Skeletal muscle tissue (tissue), 4 donors: ENCODE results near the gene ZNF624. TPM values are rescaled to one million over a fixed set of nuclear protein-coding genes. Genes with fewer than 3 reads are reported as not detected.
"Not testable (repeated sequence)": the region's sequence is repeated elsewhere in the genome, so short reads cannot be mapped to it uniquely, and the experiment has no call there.

ENCODE experiments used
- H3K27ac ChIP-seq: one replicate; pipeline ENCODE4 v1.7.0; 2013; ENCODE audit warnings: mild to moderate bottlenecking, low read depth, low read length, inconsistent platforms
- H3K27me3 ChIP-seq, 3 donors: one replicate each; pipeline ENCODE4 v1.7.0; 2013; ENCODE audit warnings: low read length in 3 of 3; ENCODE audit not compliant: control insufficient read depth in 3 of 3, insufficient read depth in 3 of 3
- H3K36me3 ChIP-seq, 3 donors: one replicate each; pipeline ENCODE4 v1.7.0; 2013; ENCODE audit warnings: low read length in 3 of 3; ENCODE audit not compliant: control insufficient read depth in 3 of 3, insufficient read depth in 3 of 3
- H3K4me1 ChIP-seq, 3 donors: one replicate each; pipeline ENCODE4 v1.7.0; 2013; ENCODE audit warnings: low read length in 3 of 3, mild to moderate bottlenecking in 3 of 3; ENCODE audit not compliant: control insufficient read depth in 3 of 3, insufficient read depth in 3 of 3
- H3K4me3 ChIP-seq, 3 donors: one replicate each; pipeline ENCODE4 v1.7.0; 2013; ENCODE audit warnings: low read length in 3 of 3
- H3K9ac ChIP-seq, 3 donors: one replicate each; pipeline ENCODE4 v1.7.0; 2013; ENCODE audit warnings: low read length in 3 of 3, mild to moderate bottlenecking in 3 of 3, moderate library complexity in 2 of 3, low read depth in 1 of 3
- H3K9me3 ChIP-seq, 3 donors: one replicate each; pipeline ENCODE4 v1.7.0; 2013; ENCODE audit warnings: low read length in 3 of 3; ENCODE audit not compliant: control insufficient read depth in 3 of 3
- total RNA-seq: library from RNA; depleted of rRNA; stranded (reverse); fragments of >200 nt; gene quantifications from one replicate; pipeline ENCODE4 v1.2.3, GENCODE V29; 2014
- donor health status: Osteomylitis.

Gene ZNF624
- 5.2 TPM for total RNA-seq

DNA sequence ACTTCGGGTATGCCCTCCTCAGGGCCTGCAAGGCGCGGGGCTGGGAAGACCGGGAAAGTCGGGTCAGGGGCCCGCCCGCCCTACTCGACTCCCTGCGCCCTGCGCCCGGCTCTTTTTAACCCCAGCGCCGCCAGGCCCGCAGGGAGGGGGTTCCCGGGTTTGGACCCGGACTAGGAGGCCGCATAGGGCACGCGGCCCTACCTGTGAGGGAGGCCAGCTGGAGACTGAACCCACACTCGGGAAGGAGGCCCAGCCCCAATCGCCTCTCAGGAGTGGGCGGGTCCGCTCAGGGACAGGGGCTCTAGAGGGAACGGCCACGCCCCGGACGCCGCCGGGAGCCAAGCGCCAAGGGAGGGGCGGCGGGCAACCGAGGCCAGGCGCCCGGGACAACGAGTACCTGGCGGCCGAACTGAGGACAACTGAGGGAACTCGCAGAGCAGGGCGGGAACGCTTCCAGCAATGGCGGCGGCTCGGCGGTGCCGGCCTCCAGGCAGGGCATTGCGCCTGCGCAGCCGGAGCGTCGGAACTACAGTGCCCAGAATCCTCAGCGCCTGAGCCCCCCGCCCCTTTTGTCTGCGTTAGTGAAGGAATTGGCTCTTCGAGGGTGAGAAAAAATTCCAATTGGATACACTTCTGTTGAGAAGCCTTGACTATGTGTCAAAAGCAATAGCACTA is at the start of gene ZNF624:
Gene ZNF624 (minus strand): TSS at position 484 of the 675 bp plus-strand sequence.
- Histone ChIP-seq H3K9me3 (no peaks in the 10 kb centered on the region), H3K4me1 (peaks cover 5 to 11% (median 7%) of the 10 kb centered on the region in 3 donors), H3K4me3 (peak within 1 kb of the TSS; percentile 77 to 87 (median 85)), H3K27me3 (no peaks in the 10 kb centered on the region), H3K27ac (peak within 1 kb of the TSS; percentile 86), H3K36me3 (no peaks in the 10 kb centered on the region), H3K9ac (peak within 1 kb of the TSS; percentile 75 to 90 (median 85))

DNA sequence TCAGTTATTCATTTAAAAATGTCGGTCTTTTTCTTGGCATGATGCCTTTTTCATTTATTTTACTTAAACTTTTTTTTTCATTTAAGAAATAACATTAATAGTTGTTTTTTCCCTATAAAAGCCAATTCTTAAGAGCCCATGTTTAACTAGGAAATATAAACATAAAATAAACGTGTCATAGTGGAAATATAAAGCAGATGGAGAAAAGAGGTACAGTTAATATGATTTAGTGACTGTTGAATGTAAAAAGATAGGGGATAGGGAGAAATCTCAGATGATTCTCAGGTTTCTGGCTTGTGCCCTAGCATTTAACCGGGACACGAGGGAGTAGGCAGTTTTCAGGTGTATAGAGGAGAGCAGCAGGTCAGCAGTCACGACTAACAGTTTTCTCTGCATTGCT is 44.0 kb upstream of the ZNF624 start:
- not testable (repeated sequence) for H3K9ac ChIP-seq, H3K4me1 ChIP-seq, H3K36me3 ChIP-seq, H3K9me3 ChIP-seq, H3K27ac ChIP-seq, H3K4me3 ChIP-seq, H3K27me3 ChIP-seq

DNA sequence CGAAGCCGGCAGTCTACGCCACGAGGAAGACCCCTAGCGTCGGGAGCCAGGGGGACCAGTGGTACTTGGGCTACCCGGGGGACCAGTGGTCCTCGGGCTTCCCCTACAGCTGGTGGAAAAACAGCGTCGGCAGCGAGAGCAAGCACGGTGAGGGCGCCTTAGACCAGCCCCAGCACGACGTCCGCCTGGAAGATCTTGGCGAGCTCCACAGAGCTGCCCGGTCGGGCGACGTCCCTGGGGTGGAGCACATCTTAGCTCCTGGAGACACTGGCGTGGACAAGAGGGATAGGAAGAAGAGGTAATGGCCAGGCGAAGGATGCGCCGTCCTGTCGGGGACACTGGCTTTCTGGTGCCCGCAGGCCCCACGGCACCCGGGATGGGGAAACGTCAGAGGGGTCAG is 36.8 kb upstream of the ZNF624 start:
- H3K36me3 ChIP-seq, H3K27me3 ChIP-seq, H3K9ac ChIP-seq, H3K9me3 ChIP-seq, H3K27ac ChIP-seq, H3K4me3 ChIP-seq, H3K4me1 ChIP-seq: not testable (repeated sequence)

DNA sequence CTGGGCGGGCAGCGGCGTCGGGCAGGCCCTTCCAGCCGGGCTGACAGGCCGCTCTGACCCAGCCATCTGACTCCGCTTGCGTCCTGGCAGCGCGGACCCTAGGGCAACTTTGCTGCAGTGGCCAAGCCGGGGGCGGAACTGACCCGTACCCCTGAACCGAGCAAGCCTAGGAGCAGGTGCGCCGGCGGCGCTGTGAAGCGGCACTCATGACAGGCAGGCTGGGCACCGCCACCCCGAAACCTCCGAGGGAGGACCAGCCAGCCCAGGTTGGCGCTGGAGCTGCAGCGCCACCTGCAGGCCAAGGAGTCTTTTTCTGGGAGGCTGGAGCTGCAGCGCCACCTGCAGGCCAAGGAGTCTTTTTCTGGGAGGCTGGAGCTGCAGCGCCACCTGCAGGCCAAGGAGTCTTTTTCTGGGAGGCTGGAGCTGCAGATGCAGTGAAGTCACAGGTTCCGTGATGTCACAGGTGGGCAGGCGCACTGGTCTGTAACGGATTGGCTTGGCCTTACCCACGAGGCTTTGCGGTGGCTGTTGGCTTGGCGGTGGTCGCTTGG is 36.2 kb upstream of the ZNF624 start, which contains the start of gene CCDC144A:
Gene CCDC144A (plus strand): TSS at position 511 of the 551 bp plus-strand sequence. CDS start 160 bp downstream, outside the sequence.
- not testable (repeated sequence) for H3K9ac ChIP-seq, H3K4me1 ChIP-seq, H3K4me3 ChIP-seq, H3K27me3 ChIP-seq, H3K9me3 ChIP-seq, H3K36me3 ChIP-seq, H3K27ac ChIP-seq

DNA sequence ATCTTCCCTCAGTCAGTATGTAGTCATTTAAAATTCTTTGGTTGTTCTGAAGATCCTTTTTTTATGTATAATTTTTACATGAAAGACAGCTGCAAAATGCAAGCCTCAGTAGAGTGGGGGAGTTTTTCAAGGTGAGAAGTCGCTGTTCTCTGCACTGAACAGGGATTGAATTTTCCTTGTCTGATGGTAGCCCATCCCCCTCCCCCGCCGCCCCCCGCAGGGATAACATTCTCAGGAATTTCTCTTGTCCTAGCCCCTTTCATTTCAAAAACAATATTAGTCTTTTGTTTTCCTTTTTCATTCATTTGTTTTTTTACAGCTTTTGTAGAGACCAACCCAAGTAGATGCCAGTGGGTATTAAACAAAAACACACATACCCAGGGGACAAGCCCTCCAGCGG is 33.5 kb upstream of the ZNF624 start:
- H3K27me3 ChIP-seq, H3K4me3 ChIP-seq: not testable (repeated sequence)

DNA sequence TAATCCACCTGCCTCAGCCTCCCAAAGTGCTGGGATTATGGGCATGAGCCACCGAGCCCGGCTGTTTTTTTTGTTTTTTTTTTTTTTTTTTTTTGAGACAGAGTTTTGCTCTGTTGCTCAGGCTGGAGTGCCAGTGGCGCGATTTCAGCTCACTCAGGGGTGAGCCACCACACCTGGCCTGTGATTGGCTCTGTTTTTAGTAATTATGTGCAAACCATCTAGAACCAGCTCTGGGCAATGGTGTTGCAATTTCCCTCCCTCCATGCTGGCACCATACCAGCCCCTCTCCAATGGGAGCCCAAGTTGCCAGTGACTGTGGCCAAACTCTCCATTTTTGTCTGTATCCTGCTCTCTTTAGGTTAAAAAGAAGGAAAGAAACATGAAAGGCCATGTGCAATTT is 32.4 kb upstream of the ZNF624 start:
- H3K9ac ChIP-seq, H3K4me1 ChIP-seq, H3K27me3 ChIP-seq, H3K9me3 ChIP-seq, H3K36me3 ChIP-seq, H3K27ac ChIP-seq, H3K4me3 ChIP-seq: not testable (repeated sequence)

More for the DNA sequence above, 33.5 kb upstream of the ZNF624 start:
- H3K9me3 ChIP-seq, H3K36me3 ChIP-seq, H3K9ac ChIP-seq, H3K4me1 ChIP-seq, H3K27ac ChIP-seq: not testable (repeated sequence)

DNA sequence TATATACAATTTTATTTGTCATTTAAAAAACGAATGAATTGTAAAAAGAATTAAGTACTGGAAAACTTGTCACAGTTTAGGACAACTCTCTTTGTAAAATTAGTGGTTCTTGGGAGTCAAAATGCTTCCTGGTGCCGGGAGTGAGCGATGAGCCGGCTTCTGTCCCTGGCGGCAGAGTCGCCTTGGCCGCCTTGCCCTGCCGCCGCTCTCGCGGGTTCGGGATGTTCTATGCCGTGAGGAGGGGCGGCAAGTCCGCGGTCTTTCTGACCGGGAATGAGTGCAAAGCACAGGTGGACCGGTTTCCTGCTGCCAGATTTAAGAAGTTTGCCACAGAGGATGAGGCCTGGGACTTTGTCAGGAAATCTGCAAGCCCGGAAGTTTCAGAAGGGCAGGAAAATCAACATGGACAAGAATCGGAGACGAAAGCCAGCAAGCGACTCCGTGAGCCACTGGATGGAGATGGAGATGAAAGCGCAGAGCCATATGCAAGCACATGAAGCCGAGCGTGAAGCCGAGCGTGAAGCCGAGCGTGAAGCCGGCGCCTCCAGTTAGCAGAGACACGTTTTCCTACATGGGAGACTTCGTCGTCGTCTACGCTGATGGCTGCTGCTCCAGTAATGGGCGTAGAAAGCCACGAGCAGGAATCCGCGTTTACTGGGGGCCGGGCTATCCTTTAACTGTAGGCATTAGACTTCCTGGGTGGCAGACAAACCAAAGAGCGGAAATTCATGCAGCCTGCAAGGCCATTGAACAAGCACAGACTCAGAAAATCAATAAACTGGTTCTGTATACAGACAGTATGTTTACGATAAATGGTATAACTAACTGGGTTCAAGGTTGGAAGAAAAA is 29.9 kb upstream of the ZNF624 start:
- H3K36me3 ChIP-seq, H3K4me1 ChIP-seq, H3K9me3 ChIP-seq, H3K27me3 ChIP-seq, H3K9ac ChIP-seq, H3K4me3 ChIP-seq, H3K27ac ChIP-seq: not testable (repeated sequence)

DNA sequence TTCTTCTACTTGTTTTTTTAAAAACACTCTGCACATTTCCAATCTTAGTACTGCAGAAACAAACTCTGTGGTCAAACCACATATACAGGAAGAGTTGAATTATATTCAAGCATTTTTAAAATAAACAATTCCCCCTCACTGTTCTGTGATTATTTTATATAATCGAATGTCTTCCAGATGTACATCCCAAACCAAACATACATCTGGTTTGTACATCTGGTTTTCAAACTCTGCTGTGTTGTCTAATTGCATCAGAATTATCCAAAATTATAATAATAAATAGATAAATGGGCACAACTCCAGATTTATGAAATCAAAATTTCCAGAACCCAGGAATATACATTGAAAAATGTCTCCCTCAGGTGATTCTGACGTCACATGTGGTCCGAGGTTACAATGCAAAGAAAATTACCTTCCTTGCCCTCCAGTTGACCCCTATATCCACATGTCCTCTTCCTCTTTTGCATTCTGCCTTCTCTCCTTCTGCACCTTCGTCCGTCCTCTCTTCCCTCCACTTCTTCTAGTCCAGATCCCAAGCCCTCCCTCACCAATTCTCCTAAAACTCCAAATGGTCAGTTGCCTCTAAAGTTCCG is 23.1 kb upstream of the ZNF624 start:
- no peaks in the 10 kb centered on the region for H3K4me1 ChIP-seq
- H3K9me3 ChIP-seq: no peaks in the 10 kb centered on the region
- H3K27ac ChIP-seq: no peak overlapping the region
- no peaks in the 10 kb centered on the region for H3K36me3 ChIP-seq
- H3K27me3 ChIP-seq: no peaks in the 10 kb centered on the region
- H3K9ac ChIP-seq: no peak overlapping the region
- H3K4me3 ChIP-seq: no peak overlapping the region

DNA sequence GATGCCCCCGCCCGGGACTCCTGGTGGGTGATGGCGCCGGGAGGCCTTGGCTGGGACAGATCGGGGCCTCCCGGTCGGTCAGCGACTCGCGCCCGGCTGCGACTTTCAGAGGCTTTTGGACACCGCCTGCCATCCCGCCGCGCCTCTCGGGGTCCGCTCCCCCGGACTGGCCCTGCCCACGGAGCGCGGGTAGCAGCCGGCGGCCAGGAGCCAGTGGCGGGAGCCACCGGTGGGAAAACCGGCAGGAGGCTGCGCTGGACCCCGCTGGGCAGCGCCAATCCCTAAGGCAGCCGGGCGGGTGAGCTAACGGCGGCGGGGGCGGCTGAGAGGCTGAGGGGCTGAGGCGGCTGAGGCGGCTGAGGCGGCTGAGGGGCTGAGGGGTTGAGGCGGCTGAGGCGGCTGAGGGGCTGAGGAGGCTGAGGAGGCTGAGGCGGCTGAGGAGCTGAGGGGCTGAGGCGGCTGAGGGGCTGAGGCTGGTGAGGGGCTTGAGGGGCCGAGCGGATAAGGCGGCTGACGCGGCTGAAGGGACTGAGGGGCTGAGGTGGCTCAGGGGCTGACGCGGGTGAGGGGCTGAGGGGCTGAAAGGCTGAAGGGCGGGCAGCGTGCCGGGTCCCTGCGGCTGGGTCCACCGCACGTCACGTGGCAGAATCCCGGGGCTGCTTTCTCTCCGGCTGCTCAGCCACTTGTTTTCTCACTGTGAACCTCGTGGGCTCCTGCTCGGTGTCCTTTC is 13.4 kb upstream of the ZNF624 start:
- H3K27me3 ChIP-seq, H3K4me1 ChIP-seq, H3K36me3 ChIP-seq, H3K9ac ChIP-seq, H3K9me3 ChIP-seq, H3K27ac ChIP-seq: not testable (repeated sequence)
- H3K4me3 ChIP-seq: peak overlapping the region; percentile 27 to 64 (median 43)
